ENCODE data around the gene RPTOR. TPM values are rescaled to one million over a fixed set of nuclear protein-coding genes. Genes with fewer than 3 reads are reported as not detected.

The RPTOR gene
- total and polyA plus RNA-seq, 10 of the 15 experiments (the other 5 are each of a cell fraction or from before 2014, with no cell fraction given): 0.18 to 32.1 (median 7.8) TPM

DNA sequence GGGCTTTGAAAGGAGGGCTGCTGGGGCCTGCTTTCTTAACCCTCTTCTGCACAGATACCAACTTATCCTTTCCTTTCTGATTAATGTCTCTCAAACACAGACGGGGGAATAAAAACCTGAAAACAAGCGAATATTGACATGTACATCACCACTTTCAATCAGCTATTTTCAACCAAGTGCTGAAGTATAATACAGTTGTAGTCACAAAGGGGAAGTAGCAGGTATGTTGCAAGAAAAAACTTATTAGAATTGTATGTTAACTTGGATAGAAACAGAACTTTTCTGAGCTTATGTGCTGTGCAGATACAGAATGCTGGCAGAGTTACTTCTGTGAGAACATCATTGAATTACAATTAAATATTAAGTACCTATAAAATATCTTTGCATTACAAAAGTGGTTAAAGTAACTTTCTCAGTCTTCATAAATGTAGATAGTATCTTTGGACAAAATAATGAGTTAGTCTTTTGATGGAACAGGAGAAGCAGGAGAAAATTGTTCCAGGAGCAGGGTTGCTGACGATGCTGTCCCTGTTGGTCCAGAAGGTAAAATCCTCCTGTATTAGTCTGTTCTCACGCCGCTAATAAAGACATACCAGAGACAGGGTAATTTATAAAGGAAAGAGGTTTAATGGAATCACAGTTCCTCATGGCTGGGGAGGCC lies 59.5 kb downstream of the RPTOR start:
- Histone ChIP-seq H3K36me3 (ENCODE audit: control insufficient read depth in 2 of 2, insufficient read depth in 2 of 2, low read length in 1 of 2) (peaks cover 0 to 2% of the 10 kb centered on the region in 2 experiments; a peak in 2 of 4 replicates), H3K79me2 (ENCODE audit: control insufficient read depth, insufficient read depth, low read length) (peaks cover 40% of the 10 kb centered on the region), H4K20me1 (ENCODE audit: control insufficient read depth, insufficient read depth) (no peaks in the 10 kb centered on the region; the same call in 1 of the 2 replicates), H3K4me3 (no peak overlapping the region), H2AFZ (ENCODE audit: control insufficient read depth, low read depth, low read length) (no peak overlapping the region), H3K4me2 (ENCODE audit: control insufficient read depth, insufficient read depth) (no peak overlapping the region), H3K9ac (ENCODE audit: control insufficient read depth, insufficient read depth, low read length) (no peak overlapping the region), H3K4me1 (ENCODE audit: control insufficient read depth, insufficient read depth, low read length) (peaks cover 28% of the 10 kb centered on the region), H3K27ac (ENCODE audit: control insufficient read depth, insufficient read depth) (no peak overlapping the region), H3K9me3 (replicated peaks; ENCODE audit: control insufficient read depth, insufficient read depth, low read length) (no peaks in the 10 kb centered on the region; the same call in 2 of the 3 replicates), H3K27me3 (replicated peaks in 1 of 2; ENCODE audit: control insufficient read depth in 2 of 2, insufficient read depth in 2 of 2, low read length in 1 of 2) (no peaks in the 10 kb centered on the region)
- ChIA-PET SMC1A (ENCODE audit: uncharacterized antibody, unreplicated experiment) (interaction anchor here (1.2 to 2.2 kb wide), 5 partner anchors 11 to 306 kb away, joined by 3 to 14 read pairs (median 6); no protein-coding TSS in a partner anchor), POLR2A (no interaction called here), CTCF (no interaction called here), RAD21 (ENCODE audit: unreplicated experiment) (interaction anchor here (1.4 kb wide), 2 partner anchors 288 to 306 kb away, joined by 3 read pairs; no protein-coding TSS in a partner anchor)
- no peak for TF ChIP-seq FOS (IDR thresholded peaks at IDR 0.05; ENCODE audit: borderline replicate concordance, extremely low read depth, insufficient read length)
- TF ChIP-seq LARP7 (IDR thresholded peaks at IDR 0.05): no peak
- no peak for TF ChIP-seq IRF4 (IDR thresholded peaks at IDR 0.05; ENCODE audit: low read depth, low read length)
- TF ChIP-seq, protein P1, sequence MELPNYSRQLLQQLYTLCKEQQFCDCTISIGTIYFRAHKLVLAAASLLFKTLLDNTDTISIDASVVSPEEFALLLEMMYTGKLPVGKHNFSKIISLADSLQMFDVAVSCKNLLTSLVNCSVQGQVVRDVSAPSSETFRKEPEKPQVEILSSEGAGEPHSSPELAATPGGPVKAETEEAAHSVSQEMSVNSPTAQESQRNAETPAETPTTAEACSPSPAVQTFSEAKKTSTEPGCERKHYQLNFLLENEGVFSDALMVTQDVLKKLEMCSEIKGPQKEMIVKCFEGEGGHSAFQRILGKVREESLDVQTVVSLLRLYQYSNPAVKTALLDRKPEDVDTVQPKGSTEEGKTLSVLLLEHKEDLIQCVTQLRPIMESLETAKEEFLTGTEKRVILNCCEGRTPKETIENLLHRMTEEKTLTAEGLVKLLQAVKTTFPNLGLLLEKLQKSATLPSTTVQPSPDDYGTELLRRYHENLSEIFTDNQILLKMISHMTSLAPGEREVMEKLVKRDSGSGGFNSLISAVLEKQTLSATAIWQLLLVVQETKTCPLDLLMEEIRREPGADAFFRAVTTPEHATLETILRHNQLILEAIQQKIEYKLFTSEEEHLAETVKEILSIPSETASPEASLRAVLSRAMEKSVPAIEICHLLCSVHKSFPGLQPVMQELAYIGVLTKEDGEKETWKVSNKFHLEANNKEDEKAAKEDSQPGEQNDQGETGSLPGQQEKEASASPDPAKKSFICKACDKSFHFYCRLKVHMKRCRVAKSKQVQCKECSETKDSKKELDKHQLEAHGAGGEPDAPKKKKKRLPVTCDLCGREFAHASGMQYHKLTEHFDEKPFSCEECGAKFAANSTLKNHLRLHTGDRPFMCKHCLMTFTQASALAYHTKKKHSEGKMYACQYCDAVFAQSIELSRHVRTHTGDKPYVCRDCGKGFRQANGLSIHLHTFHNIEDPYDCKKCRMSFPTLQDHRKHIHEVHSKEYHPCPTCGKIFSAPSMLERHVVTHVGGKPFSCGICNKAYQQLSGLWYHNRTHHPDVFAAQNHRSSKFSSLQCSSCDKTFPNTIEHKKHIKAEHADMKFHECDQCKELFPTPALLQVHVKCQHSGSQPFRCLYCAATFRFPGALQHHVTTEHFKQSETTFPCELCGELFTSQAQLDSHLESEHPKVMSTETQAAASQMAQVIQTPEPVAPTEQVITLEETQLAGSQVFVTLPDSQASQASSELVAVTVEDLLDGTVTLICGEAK (IDR thresholded peaks at IDR 0.05; ENCODE audit: borderline replicate concordance): no peak
- no peak for TF ChIP-seq RB1 (IDR thresholded peaks at IDR 0.05; ENCODE audit: borderline replicate concordance)
- TF ChIP-seq HDGF (IDR thresholded peaks at IDR 0.05): no peak
- no peak for TF ChIP-seq JUND (IDR thresholded peaks at IDR 0.05; ENCODE audit: low read depth, low read length)
- TF ChIP-seq, protein P2, sequence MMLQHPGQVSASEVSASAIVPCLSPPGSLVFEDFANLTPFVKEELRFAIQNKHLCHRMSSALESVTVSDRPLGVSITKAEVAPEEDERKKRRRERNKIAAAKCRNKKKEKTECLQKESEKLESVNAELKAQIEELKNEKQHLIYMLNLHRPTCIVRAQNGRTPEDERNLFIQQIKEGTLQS (IDR thresholded peaks at IDR 0.05; ENCODE audit: borderline replicate concordance, extremely low read depth, low read depth, low read length): no peak
- TF ChIP-seq, protein P3, sequence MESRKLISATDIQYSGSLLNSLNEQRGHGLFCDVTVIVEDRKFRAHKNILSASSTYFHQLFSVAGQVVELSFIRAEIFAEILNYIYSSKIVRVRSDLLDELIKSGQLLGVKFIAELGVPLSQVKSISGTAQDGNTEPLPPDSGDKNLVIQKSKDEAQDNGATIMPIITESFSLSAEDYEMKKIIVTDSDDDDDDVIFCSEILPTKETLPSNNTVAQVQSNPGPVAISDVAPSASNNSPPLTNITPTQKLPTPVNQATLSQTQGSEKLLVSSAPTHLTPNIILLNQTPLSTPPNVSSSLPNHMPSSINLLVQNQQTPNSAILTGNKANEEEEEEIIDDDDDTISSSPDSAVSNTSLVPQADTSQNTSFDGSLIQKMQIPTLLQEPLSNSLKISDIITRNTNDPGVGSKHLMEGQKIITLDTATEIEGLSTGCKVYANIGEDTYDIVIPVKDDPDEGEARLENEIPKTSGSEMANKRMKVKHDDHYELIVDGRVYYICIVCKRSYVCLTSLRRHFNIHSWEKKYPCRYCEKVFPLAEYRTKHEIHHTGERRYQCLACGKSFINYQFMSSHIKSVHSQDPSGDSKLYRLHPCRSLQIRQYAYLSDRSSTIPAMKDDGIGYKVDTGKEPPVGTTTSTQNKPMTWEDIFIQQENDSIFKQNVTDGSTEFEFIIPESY (IDR thresholded peaks at IDR 0.05): no peak
- no peak for TF ChIP-seq NR2C1 (IDR thresholded peaks at IDR 0.05)
- no peak for TF ChIP-seq HCFC1 (IDR thresholded peaks at IDR 0.05; ENCODE audit: low read length)
- no peak for TF ChIP-seq POLR2AphosphoS5 (IDR thresholded peaks at IDR 0.05; ENCODE audit: low read length)
- no peak for TF ChIP-seq EGR1 (IDR thresholded peaks at IDR 0.05; ENCODE audit: borderline replicate concordance in 1 of 2, low read depth in 2 of 2, low read length in 2 of 2)
- no peak for TF ChIP-seq GATAD2B (conservative IDR thresholded peaks at IDR 0.05; ENCODE audit: low read depth)
- TF ChIP-seq, protein P4, sequence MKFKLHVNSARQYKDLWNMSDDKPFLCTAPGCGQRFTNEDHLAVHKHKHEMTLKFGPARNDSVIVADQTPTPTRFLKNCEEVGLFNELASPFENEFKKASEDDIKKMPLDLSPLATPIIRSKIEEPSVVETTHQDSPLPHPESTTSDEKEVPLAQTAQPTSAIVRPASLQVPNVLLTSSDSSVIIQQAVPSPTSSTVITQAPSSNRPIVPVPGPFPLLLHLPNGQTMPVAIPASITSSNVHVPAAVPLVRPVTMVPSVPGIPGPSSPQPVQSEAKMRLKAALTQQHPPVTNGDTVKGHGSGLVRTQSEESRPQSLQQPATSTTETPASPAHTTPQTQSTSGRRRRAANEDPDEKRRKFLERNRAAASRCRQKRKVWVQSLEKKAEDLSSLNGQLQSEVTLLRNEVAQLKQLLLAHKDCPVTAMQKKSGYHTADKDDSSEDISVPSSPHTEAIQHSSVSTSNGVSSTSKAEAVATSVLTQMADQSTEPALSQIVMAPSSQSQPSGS (IDR thresholded peaks at IDR 0.05; ENCODE audit: low read length): no peak
- TF ChIP-seq NRF1 (conservative IDR thresholded peaks at IDR 0.05; ENCODE audit: low read depth, low read length): no peak
- 96% methylated on average over 5 of the region's 5 CpGs for WGBS (ENCODE audit: insufficient coverage, insufficient replicate concordance, low lambda C conversion rate, missing lambda C conversion rate)
- DNase-seq (ENCODE audit: low read depth, low spot score): no peak
- intact Hi-C loops (cut with micrococcal nuclease; ENCODE audit: unreplicated experiment): no loop called here
- ATAC-seq: no peak
- no TSS peak for BruUV-seq (replicated peaks)
- in situ Hi-C loops (cut with MboI): no loop called here
- no peak for FAIRE-seq
